Measurements from ENCODE around the gene LINGO3.

LINGO3 gene

DNA sequence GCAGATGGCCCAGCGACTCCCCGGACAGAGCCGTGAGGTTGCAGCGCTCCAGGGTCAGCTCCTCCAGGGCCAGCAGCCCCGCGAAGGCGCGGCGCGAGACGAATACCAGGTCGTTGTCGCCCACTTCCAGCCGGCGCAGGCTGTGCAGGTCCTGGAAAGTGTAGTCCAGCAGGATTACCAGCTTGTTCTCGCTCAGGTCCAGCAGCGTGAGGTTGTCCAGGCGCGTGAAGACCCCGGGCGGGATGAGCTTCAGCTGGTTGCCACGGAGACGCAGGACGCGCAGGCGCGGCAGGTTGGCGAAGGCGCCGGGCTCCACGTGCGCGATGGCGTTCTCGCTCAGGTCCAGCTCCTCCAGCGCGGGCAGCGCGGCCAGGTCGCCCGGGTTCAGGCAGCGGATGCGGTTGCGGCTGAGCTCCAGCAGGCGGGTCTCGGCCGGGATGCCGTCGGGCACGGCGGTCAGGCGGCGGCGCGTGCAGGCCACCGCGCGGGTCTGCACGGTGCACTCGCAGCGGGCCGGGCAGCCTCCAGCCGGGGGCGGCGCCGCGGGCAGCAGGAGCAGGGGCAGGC, 16.7 kb downstream of the LINGO3 start:
- Histone ChIP-seq H3K27me3 (ENCODE audit: control insufficient read depth in 1 of 2, insufficient read depth in 2 of 2, low read length in 2 of 2) (peaks cover 0 to 34% of the 10 kb centered on the region in 2 donors), H3K9me3 (ENCODE audit: low read length) (no peaks in the 10 kb centered on the region), H3K4me1 (ENCODE audit: insufficient read depth, low read length) (peaks cover 31% of the 10 kb centered on the region)

DNA sequence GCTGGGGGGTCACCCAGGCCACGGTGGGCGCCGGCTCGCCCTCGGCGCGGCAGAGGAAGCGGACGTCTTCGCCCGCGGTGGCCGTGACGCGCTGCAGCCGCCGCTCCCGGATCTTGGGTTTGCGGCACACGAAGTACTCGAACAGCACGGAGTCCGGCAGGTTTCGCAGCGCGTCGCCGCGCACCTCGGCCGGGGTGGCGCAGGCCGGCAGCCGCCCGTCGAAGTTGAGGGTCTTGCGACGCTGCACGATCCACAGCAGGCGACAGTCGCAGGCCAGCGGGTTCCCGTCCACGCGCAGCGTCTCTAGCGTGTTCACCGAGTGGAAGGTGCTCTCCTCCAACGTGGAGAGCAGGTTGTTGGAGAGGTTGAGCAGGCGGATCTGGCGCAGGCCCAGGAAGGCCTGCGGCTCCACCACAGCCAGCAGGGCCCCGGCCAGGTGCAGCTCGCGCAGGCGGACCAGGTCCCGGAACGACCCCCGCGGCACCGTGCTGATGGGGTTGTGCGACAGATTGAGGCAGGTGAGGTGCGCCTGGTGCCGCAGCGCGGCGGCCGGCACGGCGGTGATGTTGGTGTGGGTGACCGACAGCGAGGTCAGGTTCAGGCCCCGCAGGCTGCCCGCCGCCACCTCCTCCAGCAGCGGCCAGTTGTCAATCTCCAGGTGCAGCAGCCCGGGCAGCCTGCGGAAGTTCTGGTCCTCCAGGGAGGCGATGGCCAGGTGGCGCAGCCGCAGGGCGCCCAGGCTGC, 17.3 kb downstream of the LINGO3 start:
- Histone ChIP-seq H3K4me3 (ENCODE audit: low read depth in 1 of 2, low read length in 2 of 2) (peak overlapping the region in 1 of 2 donors; percentile 16), H3K27ac (ENCODE audit: low read depth, low read length) (no peak overlapping the region), H3K27me3 (ENCODE audit: control insufficient read depth in 1 of 2, insufficient read depth in 2 of 2, low read length in 2 of 2) (peaks cover 0 to 34% of the 10 kb centered on the region in 2 donors), H3K9me3 (ENCODE audit: low read length) (no peaks in the 10 kb centered on the region), H3K4me1 (ENCODE audit: insufficient read depth, low read length) (peaks cover 30% of the 10 kb centered on the region), H3K36me3 (ENCODE audit: insufficient read depth, low read length) (no peaks in the 10 kb centered on the region), H3K9ac (ENCODE audit: low read length) (no peak overlapping the region)

More for the DNA sequence above, 16.7 kb downstream of the LINGO3 start:
- H3K4me3 ChIP-seq (ENCODE audit: low read depth in 1 of 2, low read length in 2 of 2) = peak overlapping the region in 1 of 2 donors; percentile 16
- H3K36me3 ChIP-seq (ENCODE audit: insufficient read depth, low read length) = no peaks in the 10 kb centered on the region
- H3K27ac ChIP-seq (ENCODE audit: low read depth, low read length) = no peak overlapping the region
- no peak overlapping the region for H3K9ac ChIP-seq (ENCODE audit: low read length)

DNA sequence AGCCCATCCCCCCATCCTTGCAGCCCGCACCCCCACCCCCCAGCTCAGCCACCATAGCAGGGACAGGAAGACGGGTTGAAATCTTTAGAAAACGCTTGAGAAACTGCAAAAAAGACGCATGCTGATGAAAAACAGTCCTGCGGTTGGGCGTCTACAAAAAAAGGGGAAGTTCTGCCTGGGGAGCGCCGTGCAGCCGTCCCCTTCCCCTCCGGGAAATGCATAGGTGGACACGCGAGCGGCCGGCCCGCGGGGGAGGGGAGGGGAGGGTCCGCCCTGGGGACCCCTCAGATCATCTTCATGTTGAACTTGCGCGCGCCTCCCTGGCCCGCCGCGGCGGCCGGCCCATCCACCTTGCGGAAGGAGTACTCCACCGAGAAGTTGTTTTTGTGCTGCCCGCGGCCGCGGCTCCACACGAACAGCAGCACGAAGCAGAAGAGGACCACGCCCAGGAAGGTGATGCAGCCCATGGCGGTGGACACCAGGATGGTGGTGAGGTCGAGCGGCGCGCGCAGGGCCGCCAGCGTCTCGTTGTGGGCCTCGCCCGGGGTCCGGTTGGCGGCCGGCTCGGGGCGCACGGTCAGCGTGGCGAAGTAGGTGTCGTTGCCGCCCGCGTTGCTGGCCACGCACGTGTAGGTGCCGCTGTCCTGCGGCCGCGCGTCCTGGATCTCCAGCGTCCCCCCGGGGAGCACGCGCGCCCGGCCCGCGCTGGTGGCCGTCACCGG, 18.1 kb downstream of the LINGO3 start:
- no peak overlapping the region for H3K4me3 ChIP-seq (ENCODE audit: low read depth in 1 of 2, low read length in 2 of 2)
- no peaks in the 10 kb centered on the region for H3K36me3 ChIP-seq (ENCODE audit: insufficient read depth, low read length)
- H3K9me3 ChIP-seq (ENCODE audit: low read length) = no peaks in the 10 kb centered on the region
- H3K4me1 ChIP-seq (ENCODE audit: insufficient read depth, low read length) = peaks cover 23% of the 10 kb centered on the region
- no peak overlapping the region for H3K27ac ChIP-seq (ENCODE audit: low read depth, low read length)
- no peak overlapping the region for H3K9ac ChIP-seq (ENCODE audit: low read length)
- peaks cover 0 to 34% of the 10 kb centered on the region in 2 donors for H3K27me3 ChIP-seq (ENCODE audit: control insufficient read depth in 1 of 2, insufficient read depth in 2 of 2, low read length in 2 of 2)

DNA sequence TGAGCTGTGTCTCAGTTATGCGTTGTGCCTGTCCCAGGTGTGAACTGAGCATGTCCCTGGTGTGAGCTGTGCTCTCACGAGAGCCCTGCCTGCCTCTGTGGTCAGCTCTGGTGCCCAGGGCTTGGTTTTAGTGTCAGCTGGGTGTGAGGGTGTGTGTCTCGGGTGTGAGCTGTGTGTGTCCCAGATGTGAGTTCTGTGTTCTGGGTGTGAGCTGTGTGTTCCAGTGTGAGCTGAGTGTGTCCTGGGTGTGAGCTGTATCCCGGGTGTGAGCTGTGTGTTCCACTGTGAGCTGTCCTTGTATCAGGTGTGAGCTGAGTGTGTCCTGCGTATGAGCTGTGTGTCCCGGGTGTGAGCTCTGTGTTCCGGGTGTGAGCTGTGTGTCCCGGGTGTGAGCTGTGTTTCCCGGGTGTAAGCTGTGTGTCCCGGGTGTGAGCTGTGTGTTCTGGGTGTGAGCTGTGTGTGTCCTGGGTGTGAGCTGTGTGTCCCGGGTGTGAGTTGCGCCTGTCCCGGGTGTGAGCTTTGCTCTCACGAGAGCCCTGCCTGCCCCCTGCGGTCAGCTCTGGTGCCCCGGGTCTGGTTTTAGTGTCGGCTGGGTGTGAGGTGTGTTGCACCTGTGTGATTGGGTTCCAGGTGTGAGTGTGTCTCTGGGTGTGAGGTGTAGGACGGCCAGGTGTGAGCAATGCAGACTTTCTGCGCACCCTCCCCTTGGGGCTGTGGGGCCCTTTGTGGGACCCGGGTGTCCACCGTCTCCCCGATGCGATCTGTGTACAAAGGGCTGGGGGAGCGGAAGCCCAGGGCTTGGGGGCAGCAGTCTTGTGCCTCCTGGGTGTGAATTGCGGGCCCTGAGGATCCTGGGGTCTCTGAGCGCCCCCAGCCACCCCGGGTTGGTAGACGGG, 18.9 kb downstream of the LINGO3 start:
- Histone ChIP-seq H3K4me3 (ENCODE audit: low read depth in 1 of 2, low read length in 2 of 2) (no peak overlapping the region), H3K4me1 (ENCODE audit: insufficient read depth, low read length) (peaks cover 18% of the 10 kb centered on the region), H3K9ac (ENCODE audit: low read length) (no peak overlapping the region), H3K27me3 (ENCODE audit: control insufficient read depth in 1 of 2, insufficient read depth in 2 of 2, low read length in 2 of 2) (peaks cover 0 to 34% of the 10 kb centered on the region in 2 donors), H3K27ac (ENCODE audit: low read depth, low read length) (no peak overlapping the region), H3K36me3 (ENCODE audit: insufficient read depth, low read length) (no peaks in the 10 kb centered on the region), H3K9me3 (ENCODE audit: low read length) (no peaks in the 10 kb centered on the region)

DNA sequence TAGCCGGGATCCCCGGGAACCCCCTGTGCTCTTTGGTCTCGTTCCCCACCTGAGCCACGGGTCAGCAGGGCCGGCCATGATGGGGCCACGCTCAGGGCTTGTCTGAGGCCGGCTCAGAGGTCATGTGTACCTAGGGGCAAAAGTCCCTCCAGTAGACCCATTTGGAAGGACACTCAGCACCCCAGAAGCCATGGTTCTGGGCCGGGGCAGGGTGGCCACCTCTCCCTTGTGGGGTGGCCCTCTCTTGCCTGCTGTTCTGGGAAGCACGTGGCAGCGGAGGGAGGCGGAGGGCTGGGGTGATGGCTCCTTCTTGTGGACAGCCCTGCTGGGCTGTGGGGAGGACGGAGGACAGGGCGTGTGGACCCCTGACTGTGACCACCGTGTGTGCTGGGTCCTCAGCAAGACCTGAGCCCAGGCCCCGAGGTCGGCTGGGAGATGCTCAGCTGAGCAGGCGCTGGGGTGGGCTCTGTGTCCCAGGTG, 19.6 kb downstream of the LINGO3 start:
- H3K27ac ChIP-seq (ENCODE audit: low read depth, low read length) = no peak overlapping the region
- H3K9me3 ChIP-seq (ENCODE audit: low read length) = no peaks in the 10 kb centered on the region
- no peaks in the 10 kb centered on the region for H3K36me3 ChIP-seq (ENCODE audit: insufficient read depth, low read length)
- peaks cover 0 to 34% of the 10 kb centered on the region in 2 donors for H3K27me3 ChIP-seq (ENCODE audit: control insufficient read depth in 1 of 2, insufficient read depth in 2 of 2, low read length in 2 of 2)
- no peak overlapping the region for H3K9ac ChIP-seq (ENCODE audit: low read length)
- no peak overlapping the region for H3K4me3 ChIP-seq (ENCODE audit: low read depth in 1 of 2, low read length in 2 of 2)
- H3K4me1 ChIP-seq (ENCODE audit: insufficient read depth, low read length) = peaks cover 15% of the 10 kb centered on the region

DNA sequence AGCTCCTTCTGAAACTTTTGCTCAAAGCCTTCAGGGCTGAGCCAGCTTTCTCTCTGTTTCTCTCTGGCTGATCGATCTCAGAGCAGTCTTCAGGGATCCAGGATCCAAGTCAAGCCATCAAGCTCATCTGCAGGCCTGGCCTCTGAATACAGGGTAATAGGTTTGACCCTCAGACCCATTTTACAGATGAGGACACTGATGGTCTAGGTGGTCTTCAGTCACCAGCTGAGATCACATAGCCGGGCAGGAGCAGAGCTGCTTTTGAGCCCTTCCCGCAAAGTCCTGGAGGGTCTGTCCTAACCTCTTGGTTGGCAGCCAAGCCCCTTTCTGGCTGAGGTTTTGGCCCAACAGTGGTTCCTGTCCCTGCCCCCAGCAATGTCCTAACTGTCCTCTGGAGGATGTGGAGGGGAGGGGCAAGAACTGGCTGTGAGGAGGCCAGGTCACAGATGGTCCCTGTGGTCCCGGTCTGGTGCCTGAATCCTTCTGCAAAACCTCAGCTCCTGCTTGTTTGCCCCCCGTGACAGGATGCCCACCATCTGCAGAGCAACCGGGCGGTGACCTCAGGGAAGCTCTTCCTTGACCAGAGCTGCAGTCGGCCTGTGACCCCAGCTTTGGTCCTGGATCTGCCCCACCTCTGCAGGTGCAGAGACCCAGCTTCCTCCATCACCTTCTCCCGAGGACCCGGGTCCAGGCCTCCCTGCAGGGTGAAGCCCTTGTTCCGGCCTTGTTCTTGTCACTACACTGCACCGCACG, 20.2 kb downstream of the LINGO3 start:
- no peak overlapping the region for H3K27ac ChIP-seq (ENCODE audit: low read depth, low read length)
- H3K27me3 ChIP-seq (ENCODE audit: control insufficient read depth in 1 of 2, insufficient read depth in 2 of 2, low read length in 2 of 2) = peaks cover 0 to 34% of the 10 kb centered on the region in 2 donors
- H3K9me3 ChIP-seq (ENCODE audit: low read length) = no peaks in the 10 kb centered on the region
- no peak overlapping the region for H3K4me3 ChIP-seq (ENCODE audit: low read depth in 1 of 2, low read length in 2 of 2)
- no peaks in the 10 kb centered on the region for H3K36me3 ChIP-seq (ENCODE audit: insufficient read depth, low read length)
- peaks cover 15% of the 10 kb centered on the region for H3K4me1 ChIP-seq (ENCODE audit: insufficient read depth, low read length)
- H3K9ac ChIP-seq (ENCODE audit: low read length) = no peak overlapping the region

DNA sequence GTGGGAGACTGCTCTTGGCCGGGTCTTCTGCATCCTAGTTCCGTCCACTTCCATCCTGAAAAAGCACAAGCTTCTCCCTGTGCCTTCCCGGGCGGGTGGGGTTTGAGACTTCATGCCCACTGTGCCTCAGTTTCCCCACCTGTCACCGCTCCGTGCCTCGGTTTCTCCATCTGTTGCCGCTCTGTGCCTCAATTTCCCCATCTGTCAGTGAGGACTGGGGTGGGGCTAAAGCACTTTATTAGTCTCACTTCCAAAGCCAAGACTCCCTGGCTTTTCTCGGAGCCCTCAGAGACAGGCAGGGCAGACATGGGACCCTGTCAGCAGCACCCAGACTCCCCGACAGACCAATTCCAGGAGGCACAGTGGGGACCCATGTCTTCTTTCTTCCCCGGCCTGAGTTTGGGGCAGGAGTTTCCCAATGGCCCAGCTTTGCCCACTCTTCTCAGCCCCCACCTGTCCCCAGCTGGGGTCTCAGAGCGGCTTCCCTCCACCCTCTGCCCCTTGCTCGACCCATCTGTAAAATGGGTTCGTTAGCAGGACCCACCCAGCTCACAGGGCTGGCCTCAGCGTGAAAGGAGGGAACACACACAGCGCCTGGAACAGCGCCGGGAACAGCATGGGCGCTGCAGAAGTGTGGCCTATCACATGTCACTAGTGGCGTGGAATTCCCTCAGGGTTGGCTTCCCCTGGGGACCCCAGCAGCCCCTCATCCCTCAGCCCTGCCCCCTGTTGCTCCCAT, 21.4 kb downstream of the LINGO3 start:
- H3K4me1 ChIP-seq (ENCODE audit: insufficient read depth, low read length) = peaks cover 15% of the 10 kb centered on the region
- H3K36me3 ChIP-seq (ENCODE audit: insufficient read depth, low read length) = no peaks in the 10 kb centered on the region
- no peak overlapping the region for H3K4me3 ChIP-seq (ENCODE audit: low read depth in 1 of 2, low read length in 2 of 2)
- H3K9me3 ChIP-seq (ENCODE audit: low read length) = no peaks in the 10 kb centered on the region
- H3K9ac ChIP-seq (ENCODE audit: low read length) = no peak overlapping the region
- H3K27me3 ChIP-seq (ENCODE audit: control insufficient read depth in 1 of 2, insufficient read depth in 2 of 2, low read length in 2 of 2) = peaks cover 0 to 32% of the 10 kb centered on the region in 2 donors
- H3K27ac ChIP-seq (ENCODE audit: low read depth, low read length) = no peak overlapping the region

DNA sequence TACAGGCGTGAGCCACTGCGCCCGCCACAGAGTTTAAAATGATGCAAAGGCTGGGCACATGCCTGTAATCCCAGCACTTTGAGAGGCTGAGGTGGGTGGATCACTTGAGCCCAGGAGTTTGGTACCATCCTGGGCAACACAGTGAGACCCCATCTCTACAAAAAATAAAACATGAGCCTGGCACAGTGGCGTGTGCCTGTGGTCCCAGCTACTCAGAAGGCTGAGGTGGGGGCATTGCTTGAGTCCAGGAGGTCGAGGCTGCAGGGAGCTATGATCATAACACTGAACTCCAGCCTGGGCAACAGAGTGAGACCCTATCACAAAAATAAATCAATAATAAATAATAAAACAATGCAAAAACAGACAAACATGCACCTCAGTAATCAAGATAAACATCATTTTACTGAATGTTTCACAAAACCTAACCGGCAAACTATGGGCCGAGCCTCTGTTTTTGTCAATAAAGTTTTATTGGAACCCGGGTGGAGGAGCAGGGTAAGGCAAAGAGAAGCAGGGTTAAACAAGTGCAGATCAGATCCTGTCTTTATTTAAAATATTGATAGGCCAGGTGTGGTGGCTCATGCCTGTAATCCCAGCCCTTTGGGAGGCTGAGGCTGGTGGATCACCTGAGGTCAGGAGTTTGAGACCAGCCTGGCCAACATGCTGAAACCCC, 24.0 kb downstream of the LINGO3 start:
- H3K27me3 ChIP-seq (ENCODE audit: control insufficient read depth in 1 of 2, insufficient read depth in 2 of 2, low read length in 2 of 2) = peaks cover 0 to 6% of the 10 kb centered on the region in 2 donors

DNA sequence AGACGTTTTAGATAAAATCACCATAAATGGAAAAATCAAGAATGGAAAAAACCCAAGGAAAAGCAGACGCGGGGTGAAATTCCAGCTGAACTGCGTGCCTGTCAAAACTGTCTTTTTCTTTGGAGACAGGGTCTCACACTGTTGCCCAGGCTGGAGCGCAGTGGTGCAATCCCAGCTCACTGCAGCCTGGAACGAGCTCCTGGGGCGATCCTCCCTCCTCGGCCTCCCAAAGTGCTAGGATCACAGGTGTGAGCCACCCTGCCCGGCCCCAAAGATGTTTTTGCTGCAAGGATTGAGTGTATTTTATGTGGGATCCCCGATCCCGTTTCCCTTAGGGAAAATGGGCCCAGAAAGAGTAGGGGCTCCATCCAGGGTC, 25.1 kb downstream of the LINGO3 start:
- no peak overlapping the region for H3K27ac ChIP-seq (ENCODE audit: low read depth, low read length)
- H3K27me3 ChIP-seq (ENCODE audit: control insufficient read depth in 1 of 2, insufficient read depth in 2 of 2, low read length in 2 of 2) = peaks cover 0 to 6% of the 10 kb centered on the region in 2 donors
- no peak overlapping the region for H3K9ac ChIP-seq (ENCODE audit: low read length)
- no peaks in the 10 kb centered on the region for H3K9me3 ChIP-seq (ENCODE audit: low read length)
- H3K4me3 ChIP-seq (ENCODE audit: low read depth in 1 of 2, low read length in 2 of 2) = no peak overlapping the region
- no peaks in the 10 kb centered on the region for H3K4me1 ChIP-seq (ENCODE audit: insufficient read depth, low read length)
- H3K36me3 ChIP-seq (ENCODE audit: insufficient read depth, low read length) = no peaks in the 10 kb centered on the region

More for the DNA sequence above, 24.0 kb downstream of the LINGO3 start:
- Histone ChIP-seq H3K4me3 (ENCODE audit: low read depth in 1 of 2, low read length in 2 of 2) (no peak overlapping the region), H3K4me1 (ENCODE audit: insufficient read depth, low read length) (no peaks in the 10 kb centered on the region), H3K36me3 (ENCODE audit: insufficient read depth, low read length) (no peaks in the 10 kb centered on the region), H3K9me3 (ENCODE audit: low read length) (no peaks in the 10 kb centered on the region), H3K27ac (ENCODE audit: low read depth, low read length) (no peak overlapping the region), H3K9ac (ENCODE audit: low read length) (no peak overlapping the region)
